Motor neuron (in vitro differentiated cells): Measurements from ENCODE around the gene CHMP3. TPM values are rescaled to one million over a fixed set of nuclear protein-coding genes. Genes with fewer than 3 reads are reported as not detected.
A peak's percentile ranks its signal among the peaks of the same experiment; 100 is the strongest.
"Not testable (repeated sequence)": the region's sequence is repeated elsewhere in the genome, so short reads cannot be mapped to it uniquely, and the experiment has no call there.

ENCODE experiments used
- ATAC-seq, 8 experiments: fragments of 200-7000 bp; cut with Tn5 transposase; replicated peaks in 6 of 8; 2 replicates each; pipeline ENCODE4 v1.8.0; 2021; ENCODE audit warnings: mild to moderate bottlenecking in 8 of 8, moderate library complexity in 8 of 8
- H3K27ac ChIP-seq, 2 donors: fragments of 250-450 bp; sonication (Bioruptor Pico); 2 replicates each; pipeline ENCODE4 v1.9.0; 2021; ENCODE audit warnings: antibody characterized with exemption in 2 of 2, mild to moderate bottlenecking in 2 of 2, moderate library complexity in 1 of 2
- H3K4me1 ChIP-seq, 2 donors: fragments of 250-450 bp; sonication (Bioruptor Pico); replicated peaks in 1 of 2; 2 replicates each; pipeline ENCODE4 v1.6.1; 2021; ENCODE audit warnings: antibody characterized with exemption in 2 of 2, mild to moderate bottlenecking in 2 of 2, moderate library complexity in 1 of 2
- H3K4me3 ChIP-seq, 5 donors: fragments of 250-450 bp; sonication (Bioruptor Pico); 2 replicates each; pipeline ENCODE4 v1.9.0; 2021; ENCODE audit warnings: antibody characterized with exemption in 5 of 5, mild to moderate bottlenecking in 5 of 5, moderate library complexity in 4 of 5
- WGBS, 10 experiments: fragments of 450-650 bp; shearing (Covaris generic); methylation state at CpG; one replicate each; pipeline ENCODE4 v1.0.0; 2022; 5-methylcytosine and 5-hydroxymethylcytosine counted together
- in situ Hi-C, 9 experiments: fragments of 400-800 bp; cut with MboI; loops; one replicate each; pipeline ENCODE4 v1.15.0; 2021; ENCODE audit warnings: low sequenced_read_pairs in 9 of 9, low pct_unique_long_range_greater_than_20kb in 2 of 9; ENCODE audit not compliant: unreplicated experiment in 9 of 9
- total RNA-seq, 8 experiments: library from RNA; unstranded; fragments of 300-600 nt; gene quantifications; 2 replicates each; pipeline versions ENCODE4 v1.2.3 to v1.2.4, GENCODE V29; 2022

CHMP3 gene
- total RNA-seq, 8 experiments from 2014 or later: 26.9 to 68.2 (median 49.6) TPM

DNA sequence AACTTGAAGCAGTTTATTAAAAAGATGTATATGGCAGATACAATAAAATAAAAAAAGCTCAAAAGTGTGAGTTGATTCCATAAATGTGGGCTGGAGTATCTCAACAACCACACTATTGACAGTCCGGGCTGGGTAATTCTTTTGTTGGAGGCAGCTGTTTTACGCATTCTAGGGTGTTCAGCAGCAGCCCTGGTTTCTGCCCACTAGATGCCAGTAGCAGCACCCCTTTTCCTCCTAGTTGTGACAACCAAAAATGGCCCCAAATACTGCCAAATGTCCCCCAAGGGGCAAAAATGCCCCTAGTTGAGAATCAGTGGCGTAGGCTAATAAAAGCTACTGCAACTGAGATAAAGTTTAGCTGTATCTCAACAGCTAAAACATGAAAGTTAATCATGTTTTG, 44.8 kb downstream of the CHMP3 start:
- in situ Hi-C loops: no loop called here
- ATAC-seq: peak in 3 of 8 experiments; percentile 34 to 50 (median 44)
- WGBS, 10 experiments: 60 to 100% (median 85%) methylated on average over 1 to 3 of the region's 3 CpGs; no CpG with 5 or more reads in 1 of the 10 experiments
- Histone ChIP-seq H3K27ac (no peak overlapping the region), H3K4me3 (no peak overlapping the region), H3K4me1 (no peaks in the 10 kb centered on the region)

DNA sequence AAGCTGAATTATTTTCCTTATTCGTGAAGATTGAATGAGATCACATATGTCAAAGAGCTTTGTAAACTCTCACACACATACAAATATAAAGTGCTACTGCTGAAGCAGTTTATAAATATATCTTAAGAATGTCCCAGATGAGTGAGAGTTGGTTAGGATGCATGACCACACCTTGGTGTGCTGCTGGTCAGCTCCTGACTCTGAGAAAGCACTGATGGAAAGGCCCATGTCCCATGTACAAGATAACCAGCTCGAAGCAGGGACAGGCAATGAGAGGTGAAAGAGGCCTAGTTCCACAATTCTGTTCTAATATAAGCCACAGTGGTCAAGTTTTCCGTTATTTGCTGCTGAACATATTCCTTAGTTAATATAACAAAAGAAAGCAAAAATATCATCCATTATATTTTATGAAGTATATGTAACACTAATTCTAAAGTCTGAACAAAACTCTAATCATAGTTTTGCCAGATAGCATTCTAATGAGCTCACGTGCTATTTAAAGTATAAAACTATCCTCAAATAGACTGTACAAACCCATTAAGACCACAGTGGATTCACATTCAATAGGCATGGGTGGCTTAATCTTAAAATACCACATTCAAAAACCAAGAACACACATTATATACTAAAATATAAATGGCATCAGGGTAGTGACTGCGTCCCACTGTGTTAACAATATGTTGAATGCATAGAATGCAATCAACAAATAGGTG, 49.1 kb downstream of the CHMP3 start:
- Histone ChIP-seq H3K27ac (no peak overlapping the region), H3K4me1 (no peaks in the 10 kb centered on the region), H3K4me3 (no peak overlapping the region)
- in situ Hi-C loops: no loop called here
- WGBS, 10 experiments: 76 to 100% (median 93%) methylated on average over 2 to 5 of the region's 5 CpGs
- ATAC-seq: no peak

DNA sequence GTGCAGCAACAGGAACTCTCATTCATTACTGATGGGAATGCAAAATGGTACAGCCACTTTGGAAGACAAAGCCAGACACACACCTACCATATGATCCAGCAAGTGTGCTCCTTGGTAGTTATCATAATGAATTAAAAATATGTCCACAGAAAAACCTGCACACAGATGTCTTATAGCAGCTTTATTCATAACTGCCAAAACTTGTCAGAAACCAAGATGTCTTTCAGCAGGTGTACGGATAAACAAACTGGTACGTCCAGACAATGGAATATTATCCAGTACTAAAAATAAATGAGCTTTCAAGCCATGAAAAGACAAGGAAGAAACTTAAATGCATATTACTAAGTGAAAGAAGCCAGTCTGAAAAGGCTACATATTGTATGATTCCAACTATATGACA, 50.4 kb downstream of the CHMP3 start:
- Histone ChIP-seq H3K4me1 (no peaks in the 10 kb centered on the region), H3K4me3 (no peak overlapping the region), H3K27ac (no peak overlapping the region)
- in situ Hi-C loops: no loop called here
- ATAC-seq: no peak
- 80 to 100% (median 100%) methylated on average over 1 to 2 of the region's 2 CpGs; no CpG with 5 or more reads in 2 of the 10 experiments for WGBS, 10 experiments

DNA sequence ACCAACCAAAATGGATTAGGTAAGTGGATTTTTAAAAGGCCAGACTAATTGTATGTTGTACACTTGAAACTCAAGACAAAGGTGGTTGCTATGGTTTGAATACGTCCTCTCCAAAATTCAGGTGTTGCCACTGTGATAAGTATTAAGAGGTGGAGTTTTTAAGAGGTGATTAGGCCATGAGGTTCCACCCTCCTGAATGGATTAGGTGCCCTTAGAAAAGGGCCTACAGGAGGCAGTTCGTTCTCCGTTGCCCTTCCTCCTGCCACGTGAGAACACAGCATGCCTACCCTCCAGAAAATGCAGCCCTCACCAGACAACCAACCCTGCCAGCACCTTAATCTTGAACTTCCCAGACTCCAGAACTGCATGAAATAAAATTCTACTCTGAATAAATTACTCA, 51.2 kb downstream of the CHMP3 start:
- no peak overlapping the region for H3K4me3 ChIP-seq
- in situ Hi-C loops: no loop called here
- no peaks in the 10 kb centered on the region for H3K4me1 ChIP-seq
- no peak overlapping the region for H3K27ac ChIP-seq
- WGBS, 10 experiments: 51 to 100% (median 83%) methylated on average over 1 to 4 of the region's 4 CpGs; no CpG with 5 or more reads in 3 of the 10 experiments
- ATAC-seq: no peak

DNA sequence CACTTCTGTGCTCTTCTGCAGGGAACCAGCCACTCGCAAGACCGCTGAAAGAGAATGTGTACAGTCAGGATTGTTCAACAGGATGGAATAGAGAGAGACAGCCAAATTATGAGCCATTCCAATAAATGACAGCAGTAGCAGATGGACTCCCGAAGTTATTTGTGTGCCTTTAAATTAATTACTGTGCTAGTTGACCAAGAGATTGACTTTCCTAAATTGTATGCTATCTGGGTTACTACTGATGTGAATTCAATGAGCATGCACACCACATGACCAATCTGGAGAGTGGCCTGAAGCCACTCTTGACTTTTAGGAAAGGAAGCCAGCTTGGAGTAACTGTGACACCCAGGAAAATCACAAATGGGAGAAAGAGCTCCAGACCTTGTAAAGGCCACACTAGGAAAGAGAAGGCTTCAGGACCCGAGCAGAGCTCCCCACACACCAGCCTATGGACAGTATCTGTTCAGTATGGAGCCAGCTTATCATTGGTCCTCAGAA, 52.8 kb downstream of the CHMP3 start:
- WGBS, 10 experiments: 60 to 100% (median 92%) methylated on average over 1 to 3 of the region's 4 CpGs; no CpG with 5 or more reads in 3 of the 10 experiments
- in situ Hi-C loops: no loop called here
- no peaks in the 10 kb centered on the region for H3K4me1 ChIP-seq
- no peak overlapping the region for H3K4me3 ChIP-seq
- H3K27ac ChIP-seq: no peak overlapping the region
- ATAC-seq: no peak

DNA sequence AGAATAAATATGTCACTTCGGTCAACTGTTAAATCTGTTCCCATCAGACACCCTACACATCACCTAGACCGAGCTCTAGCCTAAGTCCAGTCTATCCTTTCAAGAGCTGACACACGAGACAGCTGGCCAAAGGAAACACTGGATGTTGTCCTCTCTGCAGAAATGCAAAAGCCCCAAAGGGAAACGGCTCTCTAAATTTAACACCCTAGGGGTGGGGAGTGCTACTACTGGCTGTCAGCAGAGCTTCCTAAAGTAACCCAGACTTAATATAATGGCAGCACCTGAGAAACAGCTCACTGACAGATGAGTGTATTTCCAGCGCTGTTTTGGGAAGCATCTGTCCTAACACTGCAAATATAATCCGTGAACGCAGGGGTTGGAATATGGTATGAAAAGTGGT, 55.6 kb downstream of the CHMP3 start:
- WGBS, 10 experiments: 72 to 96% (median 87%) methylated on average over 2 to 5 of the region's 7 CpGs; no CpG with 5 or more reads in 2 of the 10 experiments
- in situ Hi-C loops: no loop called here
- Histone ChIP-seq H3K27ac (no peak overlapping the region), H3K4me1 (no peaks in the 10 kb centered on the region), H3K4me3 (no peak overlapping the region)
- ATAC-seq: no peak

DNA sequence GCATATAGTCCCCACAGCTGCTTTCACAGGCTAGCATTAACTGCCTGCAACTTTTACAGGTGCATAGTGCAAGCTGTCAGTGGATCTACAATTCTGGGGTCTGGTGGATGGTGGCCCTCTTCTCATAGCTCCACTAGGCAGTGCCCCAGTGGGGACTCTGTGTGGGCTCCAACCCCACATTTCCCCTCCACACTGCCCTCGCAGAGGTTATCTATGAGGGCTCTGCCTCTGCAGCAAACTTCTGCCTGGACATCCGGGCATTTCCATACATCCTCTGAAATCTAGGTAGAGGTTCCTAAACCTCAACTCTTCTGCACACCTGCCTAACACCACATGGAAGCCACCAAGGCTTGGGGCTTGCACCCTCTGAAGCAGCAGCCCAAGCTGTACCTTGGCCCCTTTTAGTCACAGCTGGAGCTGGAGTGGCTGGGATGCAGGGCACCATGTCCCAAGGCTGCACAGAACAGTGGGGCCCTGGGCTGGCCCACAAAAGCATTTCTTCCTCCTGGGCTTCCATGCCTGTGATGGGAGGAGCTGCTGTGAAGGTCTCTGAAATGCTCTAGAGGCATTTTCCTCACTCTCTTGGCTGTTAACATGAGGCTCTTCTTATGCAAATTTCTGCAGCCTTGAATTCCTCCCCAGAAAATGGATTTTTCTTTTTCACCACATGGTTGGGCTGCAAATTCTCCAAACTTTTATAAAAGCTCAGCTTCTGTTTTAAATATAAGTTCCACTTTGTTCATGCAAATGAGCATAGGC, 62.7 kb downstream of the CHMP3 start:
- Histone ChIP-seq H3K4me3 (no peak overlapping the region), H3K4me1 (no peaks in the 10 kb centered on the region), H3K27ac (no peak overlapping the region)
- in situ Hi-C loops: no loop called here
- peak in 2 of 8 experiments; percentile 88 to 90 for ATAC-seq
- 100% methylated on average over 1 to 2 of the region's 2 CpGs; no CpG with 5 or more reads in 6 of the 10 experiments for WGBS, 10 experiments

DNA sequence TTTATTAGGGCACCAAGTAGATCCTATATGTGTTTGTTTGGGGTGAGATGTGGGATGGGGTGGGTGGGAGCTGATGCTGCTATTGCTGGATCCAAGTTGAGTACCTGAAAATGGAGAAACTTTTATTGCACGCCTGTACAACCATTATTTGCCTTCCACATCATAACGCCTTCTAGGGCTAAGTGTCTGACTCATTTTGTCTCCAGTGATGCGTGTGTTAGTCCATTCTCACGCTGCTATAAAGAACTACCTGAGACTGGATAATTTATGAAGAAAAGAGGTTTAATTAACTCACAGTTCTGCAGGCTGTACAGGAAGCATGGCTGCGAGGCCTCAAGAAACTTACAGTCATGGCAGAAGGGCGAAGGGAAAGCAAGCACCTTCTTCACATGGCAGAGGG, 63.9 kb downstream of the CHMP3 start:
- 75 to 100% (median 100%) methylated on average over 1 to 3 of the region's 6 CpGs; no CpG with 5 or more reads in 4 of the 10 experiments for WGBS, 10 experiments
- no peaks in the 10 kb centered on the region for H3K4me1 ChIP-seq
- no peak overlapping the region for H3K4me3 ChIP-seq
- ATAC-seq: no peak
- H3K27ac ChIP-seq: no peak overlapping the region
- in situ Hi-C loops: no loop called here

DNA sequence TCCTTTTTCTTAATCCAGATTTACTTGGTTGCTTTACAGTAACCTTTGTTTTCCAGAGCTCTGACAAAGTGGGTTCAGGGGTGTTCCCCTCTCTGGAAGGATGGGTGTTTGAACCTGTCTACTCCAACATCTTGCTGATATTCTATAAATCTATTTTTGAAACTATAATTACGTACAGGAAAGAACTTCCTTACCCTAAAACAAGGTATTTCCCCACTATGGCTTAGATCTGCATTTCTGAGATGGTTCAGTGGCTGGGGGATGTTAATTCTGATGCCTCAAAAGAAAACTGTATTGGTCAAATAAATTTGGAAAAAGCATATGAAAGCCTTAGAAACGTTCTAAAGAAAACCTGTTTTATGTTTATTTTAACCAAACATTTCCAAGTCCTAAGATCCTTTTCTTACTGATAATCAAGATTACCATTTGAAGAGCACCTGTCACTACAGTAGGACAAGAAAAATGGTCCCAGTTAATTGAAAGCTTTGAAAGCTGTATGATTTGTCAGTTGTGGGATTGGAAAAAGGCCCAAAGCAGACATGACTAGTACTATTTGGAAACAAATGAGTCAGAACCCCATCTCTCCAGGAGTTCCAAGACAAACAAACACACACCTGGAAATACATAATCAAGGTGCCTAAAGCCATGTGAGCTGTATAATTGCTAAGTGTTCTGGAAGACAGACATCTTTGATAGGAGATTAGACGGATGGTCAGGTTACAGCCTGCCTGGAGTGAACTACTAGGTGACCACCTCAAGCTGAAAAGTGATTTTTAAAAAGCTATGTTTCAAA, 64.6 kb downstream of the CHMP3 start:
- in situ Hi-C loops: no loop called here
- WGBS, 10 experiments: 67 to 100% (median 94%) methylated on average over 1 to 3 of the region's 3 CpGs; no CpG with 5 or more reads in 1 of the 10 experiments
- no peak overlapping the region for H3K4me3 ChIP-seq
- ATAC-seq: no peak
- H3K27ac ChIP-seq: no peak overlapping the region
- no peaks in the 10 kb centered on the region for H3K4me1 ChIP-seq

DNA sequence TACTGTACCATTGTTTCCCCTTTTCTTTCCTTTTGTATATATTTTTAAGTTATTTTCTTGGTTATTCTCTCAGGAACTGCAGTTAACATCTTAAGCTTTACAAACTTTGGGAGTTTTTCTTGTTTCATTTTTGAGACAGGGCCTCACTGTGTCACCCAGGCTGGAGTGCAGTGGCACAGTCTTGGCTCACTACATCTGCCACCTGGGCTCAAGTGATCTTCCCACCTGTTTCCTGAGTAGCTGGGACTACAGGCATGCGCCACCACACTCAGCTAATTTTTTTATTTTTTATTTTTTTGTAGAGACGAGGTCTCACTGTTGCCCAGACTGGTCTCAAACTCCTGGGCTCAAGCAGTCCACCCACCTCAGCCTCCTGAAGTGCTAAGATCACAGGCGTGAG, 66.9 kb downstream of the CHMP3 start:
- H3K4me1 ChIP-seq, in situ Hi-C loops, ATAC-seq, H3K27ac ChIP-seq, H3K4me3 ChIP-seq: not testable (repeated sequence)
- WGBS, 10 experiments: 67 to 100% (median 100%) methylated on average over 1 to 3 of the region's 3 CpGs; no CpG with 5 or more reads in 1 of the 10 experiments

DNA sequence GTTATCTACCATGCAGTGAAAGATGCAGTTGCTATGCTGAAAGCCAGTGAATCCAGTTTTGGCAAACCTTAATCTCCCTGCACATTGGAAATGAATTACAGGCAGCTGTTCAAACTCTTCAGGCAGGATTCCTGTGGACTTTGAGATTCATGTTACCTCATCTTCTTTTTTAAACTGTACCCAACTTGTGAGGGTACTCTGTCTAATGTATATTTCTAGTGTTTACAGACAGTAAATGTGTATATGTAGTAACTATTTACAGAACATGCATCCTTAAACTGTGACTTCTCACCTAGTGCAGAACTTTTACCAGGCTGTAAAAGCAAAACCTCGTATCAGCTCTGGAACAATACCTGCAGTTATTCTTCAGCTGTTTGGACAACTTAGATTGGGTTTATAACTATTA, 71.2 kb downstream of the CHMP3 start:
- H3K27ac ChIP-seq: no peak overlapping the region
- no peaks in the 10 kb centered on the region for H3K4me1 ChIP-seq
- WGBS, 10 experiments: 80 to 100% (median 100%) methylated on average over 1 of the region's 1 CpG; no CpG with 5 or more reads in 3 of the 10 experiments
- ATAC-seq: peak in 3 of 8 experiments; percentile 40 to 93 (median 53)
- H3K4me3 ChIP-seq: no peak overlapping the region
- in situ Hi-C loops: no loop called here

DNA sequence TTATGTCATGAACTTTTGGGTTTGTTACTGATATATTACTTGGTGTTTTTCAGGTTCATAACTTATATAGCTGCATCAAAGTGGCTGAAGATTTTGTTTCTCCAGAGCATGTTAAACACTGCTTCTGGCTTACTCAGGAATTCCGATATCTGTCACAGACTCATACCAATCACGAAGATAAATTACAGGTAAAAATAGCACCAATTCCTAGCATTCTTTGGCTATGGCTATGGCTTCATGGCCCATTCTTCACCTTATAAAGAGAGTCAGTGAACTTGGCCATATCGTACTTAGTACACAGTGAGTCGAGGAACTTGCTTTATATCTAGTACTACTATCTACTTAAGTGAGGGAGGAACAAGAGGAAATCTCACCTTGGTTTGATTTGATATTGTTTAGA, 72.2 kb downstream of the CHMP3 start:
- 88 to 100% (median 97%) methylated on average over 1 to 4 of the region's 4 CpGs; no CpG with 5 or more reads in 1 of the 10 experiments for WGBS, 10 experiments
- H3K4me1 ChIP-seq: no peaks in the 10 kb centered on the region
- no peak overlapping the region for H3K27ac ChIP-seq
- H3K4me3 ChIP-seq: no peak overlapping the region
- ATAC-seq: no peak
- in situ Hi-C loops: no loop called here

DNA sequence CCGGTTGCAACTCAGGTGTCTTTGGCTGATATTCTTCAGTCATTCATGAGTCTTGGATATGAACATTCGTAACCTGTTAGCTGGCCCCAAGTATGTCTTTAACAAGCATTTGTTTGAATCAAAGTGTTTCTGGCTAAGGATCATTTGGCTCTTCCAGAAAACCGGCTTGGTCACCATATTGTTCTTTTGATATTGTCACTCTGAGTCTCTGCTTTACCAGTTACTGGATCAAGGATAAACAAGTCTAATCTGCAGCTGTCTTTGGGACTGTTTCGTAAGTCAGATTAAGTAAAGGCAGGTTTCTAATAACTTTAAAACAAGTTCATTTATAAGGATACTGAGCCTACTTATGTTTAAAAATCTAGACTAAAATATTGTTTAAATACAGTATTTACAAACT, 73.0 kb downstream of the CHMP3 start:
- in situ Hi-C loops: no loop called here
- 89 to 100% (median 99%) methylated on average over 2 to 4 of the region's 4 CpGs for WGBS, 10 experiments
- Histone ChIP-seq H3K4me1 (no peaks in the 10 kb centered on the region), H3K4me3 (no peak overlapping the region), H3K27ac (no peak overlapping the region)
- no peak for ATAC-seq
